HG02884 (cell line): ENCODE measurements around the gene ICE2.
"Not testable (repeated sequence)": the region's sequence is repeated elsewhere in the genome, so short reads cannot be mapped to it uniquely, and the experiment has no call there.

ENCODE experiments used
- ATAC-seq: cut with Tn5 transposase; IDR thresholded peaks from one replicate; pipeline ENCODE4 v1.9.1; 2021; ENCODE audit warnings: mild to moderate bottlenecking, moderate library complexity; ENCODE audit not compliant: unreplicated experiment

ICE2 gene

GRCh38 chr15:60448668-60449360, 30.1 kb downstream of the ICE2 start:
- no peak for ATAC-seq

GRCh38 chr15:60444289-60444912, 34.5 kb downstream of the ICE2 start:
- no peak for ATAC-seq

DNA sequence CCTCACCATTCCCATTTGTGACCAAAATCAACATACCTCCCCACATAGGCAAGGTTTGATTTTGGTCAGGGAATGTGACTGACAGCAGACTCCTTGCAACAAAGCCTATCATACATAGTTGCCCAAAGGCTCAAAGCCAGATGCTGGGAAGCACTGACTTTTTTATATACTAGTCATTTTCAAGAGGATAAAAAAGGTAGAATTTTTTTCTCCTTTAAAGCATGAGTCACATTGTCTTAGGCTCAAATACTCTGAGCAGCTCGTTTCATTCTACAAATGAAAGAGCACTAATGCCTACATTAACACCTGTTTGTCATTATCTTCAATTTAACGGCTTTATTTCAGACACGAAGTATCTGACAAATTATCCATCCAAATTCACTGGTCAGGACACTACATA, 36.2 kb downstream of the ICE2 start:
- no peak for ATAC-seq

- ATAC-seq: no peak
Measured at GRCh38 chr15:60442031-60442650, 36.8 kb downstream of the ICE2 start.

DNA sequence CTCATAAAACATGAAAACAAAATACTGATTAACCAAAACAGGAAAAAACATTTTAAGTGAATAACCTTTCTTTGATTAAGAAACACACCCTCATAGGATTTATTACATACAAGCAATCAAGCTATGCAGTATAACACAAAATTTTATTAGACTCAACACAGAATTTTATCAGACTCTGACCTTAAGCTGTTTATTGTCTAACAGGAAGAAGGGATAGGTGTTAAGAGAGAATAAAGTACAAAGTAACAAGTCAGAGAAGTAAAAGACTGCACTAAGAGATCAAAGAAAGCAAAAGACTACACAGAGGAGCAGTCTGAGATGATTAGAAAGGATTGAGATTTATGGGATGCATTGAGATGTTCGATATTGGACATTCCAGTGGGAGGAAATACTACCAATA, 37.6 kb downstream of the ICE2 start:
- ATAC-seq: no peak

DNA sequence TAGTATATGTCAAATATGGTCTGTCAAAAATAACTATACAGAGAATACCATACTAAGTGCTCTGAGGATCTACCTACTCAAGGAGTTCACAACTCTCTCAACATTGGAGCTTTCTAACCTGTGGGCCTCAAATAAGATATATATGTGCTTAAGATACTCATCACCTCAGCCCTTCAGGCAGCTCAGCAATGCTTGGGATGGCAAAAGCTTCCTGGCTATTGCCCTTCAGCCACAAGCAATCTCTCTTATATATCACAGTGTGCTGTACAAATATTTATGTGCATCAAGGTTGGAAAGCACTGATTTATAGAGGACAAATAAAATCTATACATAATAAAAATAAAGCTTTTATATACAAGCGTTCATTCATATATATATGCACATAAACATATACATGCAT, 40.3 kb downstream of the ICE2 start:
- ATAC-seq: no peak

GRCh38 chr15:60428935-60429334, 50.0 kb downstream of the ICE2 start:
- no peak for ATAC-seq

GRCh38 chr15:60426870-60427508, 52.0 kb downstream of the ICE2 start:
- no peak for ATAC-seq

DNA sequence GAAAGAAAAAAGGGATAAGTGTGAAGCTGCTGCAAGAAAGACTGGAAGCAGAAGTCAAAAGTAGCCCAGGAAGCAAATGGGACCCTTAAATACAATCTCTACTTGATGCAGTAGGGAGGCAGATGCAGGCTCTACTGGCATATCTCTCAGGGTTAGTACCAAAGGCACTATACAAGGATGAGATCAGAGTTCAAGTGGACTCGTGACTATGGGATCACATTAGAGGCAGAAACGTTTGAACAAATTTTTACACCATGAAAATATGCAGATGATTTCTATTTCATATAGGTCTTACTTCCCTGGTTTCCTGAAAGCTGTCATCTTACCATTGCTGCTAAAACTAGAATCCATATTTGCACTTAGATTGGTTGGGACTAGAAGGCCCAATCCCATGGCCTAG, 53.5 kb downstream of the ICE2 start:
- no peak for ATAC-seq

DNA sequence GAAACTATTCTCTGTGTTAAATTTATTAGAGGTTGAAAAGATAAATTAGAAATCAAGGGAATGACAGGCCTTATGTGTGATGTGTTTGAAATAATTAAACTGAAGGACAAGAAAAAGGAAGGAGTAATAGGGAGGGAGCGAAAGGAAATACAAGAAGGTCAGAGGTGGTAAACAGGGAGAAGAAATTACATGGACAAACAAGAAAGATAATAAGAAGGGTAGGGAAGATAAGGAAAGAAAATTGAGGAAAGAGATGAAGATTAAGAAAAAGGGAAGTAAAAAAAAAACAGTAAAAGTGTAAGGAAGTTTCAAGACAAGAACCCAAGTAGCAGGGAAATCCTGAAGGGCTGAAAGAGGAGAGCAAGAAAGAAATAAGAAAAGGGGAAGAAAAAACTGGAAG, 54.9 kb downstream of the ICE2 start:
- ATAC-seq: no peak

- no peak for ATAC-seq
Measured at GRCh38 chr15:60423537-60423936, 55.4 kb downstream of the ICE2 start.

GRCh38 chr15:60421544-60421943, 57.4 kb downstream of the ICE2 start:
- ATAC-seq: no peak

DNA sequence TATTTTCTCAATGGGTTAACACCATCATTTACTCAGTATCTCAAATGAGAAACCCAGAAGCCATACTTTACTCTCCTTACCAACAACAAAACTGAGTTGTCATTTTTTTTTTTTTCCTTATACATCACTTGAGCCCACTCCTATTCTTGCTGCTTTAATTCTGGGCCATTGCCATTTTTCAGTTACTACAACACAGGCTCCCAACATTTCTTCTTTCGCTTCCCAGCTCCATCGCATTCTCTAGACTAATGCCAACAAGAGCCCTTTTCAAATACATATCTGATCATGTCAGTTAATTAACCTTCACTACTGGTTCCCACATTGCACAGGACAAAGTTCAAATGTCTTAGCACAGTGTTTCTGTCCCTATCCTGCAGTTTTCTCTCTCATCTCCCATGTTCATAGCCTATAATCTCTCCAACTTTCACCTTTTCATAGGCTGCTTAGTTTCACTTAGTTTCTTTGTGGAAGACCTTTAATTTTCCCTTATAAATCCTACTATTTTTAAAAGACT, 58.7 kb downstream of the ICE2 start:
- no peak for ATAC-seq

DNA sequence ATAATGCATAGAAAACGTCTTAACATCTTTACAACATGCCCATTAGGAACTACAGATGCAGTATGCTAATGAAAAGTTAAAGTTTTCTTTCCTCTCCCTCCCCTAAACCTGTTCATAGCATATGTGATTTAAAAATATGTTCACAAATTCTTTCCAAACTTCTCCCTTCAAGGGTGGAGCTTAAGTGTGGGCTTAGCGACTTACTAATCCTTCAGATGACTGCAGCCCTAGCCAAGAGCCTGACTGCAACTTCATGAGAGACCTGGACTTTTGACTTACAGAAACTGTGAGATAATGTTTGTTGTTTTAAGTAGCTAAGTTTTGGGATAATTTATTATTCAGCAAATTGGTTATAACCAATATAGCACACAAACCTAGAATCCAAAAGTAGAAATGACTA, 59.2 kb downstream of the ICE2 start:
- ATAC-seq: no peak

GRCh38 chr15:60418096-60418495, 60.8 kb downstream of the ICE2 start:
- ATAC-seq: no peak

DNA sequence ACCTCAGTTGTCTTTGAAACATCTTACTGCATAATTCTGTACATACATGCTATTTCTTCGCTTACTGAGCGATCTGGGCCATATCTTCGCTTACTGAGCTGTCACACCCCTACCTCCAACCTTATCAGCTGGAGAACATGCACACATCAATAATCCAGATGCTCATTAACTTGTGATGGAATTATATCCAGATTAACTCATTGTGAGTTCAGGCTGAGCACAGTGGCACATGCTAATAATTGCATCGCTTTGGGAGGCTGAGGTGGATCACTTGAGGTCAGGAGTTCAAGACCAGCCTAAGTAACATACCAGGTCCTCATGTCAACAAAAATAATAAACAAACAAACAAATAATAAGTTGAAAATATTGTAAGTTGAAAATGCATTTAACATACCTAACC, 61.8 kb downstream of the ICE2 start:
- ATAC-seq: no peak

GRCh38 chr15:60416484-60416883, 62.5 kb downstream of the ICE2 start:
- ATAC-seq: no peak

DNA sequence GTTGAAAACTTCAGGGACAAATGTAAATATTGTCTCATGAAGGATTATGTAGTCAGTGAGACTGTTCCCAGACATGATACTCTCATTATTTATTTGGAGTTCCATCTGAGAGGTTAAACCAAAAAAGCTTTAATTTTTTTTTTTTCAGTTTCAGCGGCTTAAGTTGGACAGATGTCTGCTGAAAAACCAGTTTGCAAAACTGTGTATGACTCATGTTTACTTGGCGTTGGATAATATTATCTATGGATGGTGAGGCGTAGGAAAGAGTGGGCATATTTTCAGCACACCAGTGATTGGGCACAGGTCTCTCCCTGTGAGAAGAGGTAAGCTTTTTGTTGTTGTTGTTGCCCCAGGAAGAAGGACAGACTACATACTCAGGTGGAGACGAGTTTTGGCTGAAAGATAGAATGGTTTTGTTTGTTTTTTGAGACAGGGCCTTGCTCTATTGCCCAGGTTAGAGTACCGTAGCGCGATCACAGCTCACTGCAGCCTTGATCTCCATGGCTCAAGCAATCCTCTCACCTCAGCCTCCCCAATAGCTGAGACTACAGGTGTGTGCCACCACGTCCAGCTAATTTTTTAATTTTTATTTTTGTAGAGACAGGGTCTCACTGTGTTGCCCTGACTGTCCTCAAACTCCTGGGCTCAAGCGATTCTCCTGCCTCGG, 64.8 kb downstream of the ICE2 start:
- no peak for ATAC-seq

GRCh38 chr15:60413231-60413824, 65.6 kb downstream of the ICE2 start:
- no peak for ATAC-seq

DNA sequence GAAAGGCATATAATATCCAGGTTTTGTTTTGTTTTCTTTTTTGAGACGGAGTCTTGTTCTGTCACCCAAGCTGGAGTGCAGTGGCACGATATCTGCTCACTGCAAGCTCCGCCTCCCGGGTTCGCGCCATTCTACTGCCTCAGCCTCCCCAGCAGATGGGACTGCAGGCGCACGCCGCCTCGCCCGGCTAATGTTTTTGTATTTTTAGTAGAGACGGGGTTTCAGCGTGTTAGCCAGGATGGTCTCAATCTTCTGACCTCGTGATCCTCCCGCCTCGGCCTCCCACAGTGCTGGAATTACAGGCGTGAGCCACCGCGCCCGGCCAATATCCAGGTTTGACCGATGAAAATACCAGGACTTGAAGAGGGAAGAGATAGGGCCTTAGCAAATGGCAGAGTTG, 66.1 kb downstream of the ICE2 start:
- ATAC-seq: not testable (repeated sequence)
